Gastrocnemius medialis (tissue), 4 donors: ENCODE measurements around the gene RIOK2.

Experiments used
- POLR2A ChIP-seq, 2 donors: fragments of 450-650 bp; IDR thresholded peaks; one replicate each; pipeline ENCODE4 v1.6.1; 2017; ENCODE audit warnings: antibody characterized with exemption in 2 of 2, mild to moderate bottlenecking in 2 of 2, moderate library complexity in 2 of 2
- TF ChIP-seq, protein P1 (sequence below), 5 experiments: fragments of 450-650 bp in 3 of 5; fragments of 200-600 bp in 2 of 5; sonication (generic) in 2 of 5; IDR thresholded peaks in 4 of 5; conservative IDR thresholded peaks in 1 of 5; 1 replicate in 4 of 5; 2 replicates in 1 of 5; pipeline ENCODE4 v1.5.1; 2016 to 2019; ENCODE audit warnings: antibody characterized with exemption in 5 of 5, mild to moderate bottlenecking in 3 of 5, moderate library complexity in 3 of 5

DNA sequence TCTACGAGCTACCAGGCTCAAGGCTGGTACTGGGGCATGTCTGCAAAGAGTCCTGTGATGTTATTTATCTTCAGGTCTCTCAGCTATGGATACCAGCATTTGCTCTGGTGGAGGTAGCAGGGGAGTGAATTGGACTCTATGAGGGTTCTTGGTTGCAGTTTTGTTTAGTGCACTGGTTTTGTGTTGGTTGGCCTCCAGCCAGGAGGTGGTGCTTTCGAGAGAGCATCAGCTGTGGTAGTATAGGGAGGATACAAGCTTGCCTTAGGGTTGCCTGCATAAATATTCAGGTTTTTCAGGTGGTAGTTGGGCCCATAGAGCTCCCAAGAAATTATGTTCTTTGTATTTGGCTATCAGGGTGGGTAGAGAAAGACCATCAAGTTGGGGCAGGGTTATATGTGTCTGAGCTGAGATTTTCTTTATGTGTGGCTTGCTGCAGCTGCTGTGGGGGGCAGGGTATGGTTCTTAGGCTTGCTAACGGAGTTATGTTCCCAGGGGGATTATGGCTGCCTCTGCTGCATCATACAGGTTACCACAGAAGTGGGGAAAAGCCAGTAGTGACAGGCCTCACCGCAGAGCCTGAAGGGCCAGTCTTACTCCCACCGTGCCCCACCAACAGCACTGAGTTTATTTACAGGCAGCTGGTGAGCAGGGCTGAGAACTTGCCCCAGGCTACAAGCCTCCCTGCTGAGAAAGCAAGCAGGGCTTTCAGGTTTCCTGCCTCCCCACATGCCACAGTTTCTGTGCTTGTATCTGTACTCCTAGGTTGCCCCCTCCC lies 9.7 kb upstream of the RIOK2 start:
- TF ChIP-seq, protein P1, sequence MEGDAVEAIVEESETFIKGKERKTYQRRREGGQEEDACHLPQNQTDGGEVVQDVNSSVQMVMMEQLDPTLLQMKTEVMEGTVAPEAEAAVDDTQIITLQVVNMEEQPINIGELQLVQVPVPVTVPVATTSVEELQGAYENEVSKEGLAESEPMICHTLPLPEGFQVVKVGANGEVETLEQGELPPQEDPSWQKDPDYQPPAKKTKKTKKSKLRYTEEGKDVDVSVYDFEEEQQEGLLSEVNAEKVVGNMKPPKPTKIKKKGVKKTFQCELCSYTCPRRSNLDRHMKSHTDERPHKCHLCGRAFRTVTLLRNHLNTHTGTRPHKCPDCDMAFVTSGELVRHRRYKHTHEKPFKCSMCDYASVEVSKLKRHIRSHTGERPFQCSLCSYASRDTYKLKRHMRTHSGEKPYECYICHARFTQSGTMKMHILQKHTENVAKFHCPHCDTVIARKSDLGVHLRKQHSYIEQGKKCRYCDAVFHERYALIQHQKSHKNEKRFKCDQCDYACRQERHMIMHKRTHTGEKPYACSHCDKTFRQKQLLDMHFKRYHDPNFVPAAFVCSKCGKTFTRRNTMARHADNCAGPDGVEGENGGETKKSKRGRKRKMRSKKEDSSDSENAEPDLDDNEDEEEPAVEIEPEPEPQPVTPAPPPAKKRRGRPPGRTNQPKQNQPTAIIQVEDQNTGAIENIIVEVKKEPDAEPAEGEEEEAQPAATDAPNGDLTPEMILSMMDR (IDR thresholded peaks at IDR 0.05 in 4 of 5, conservative IDR thresholded peaks at IDR 0.05 in 1 of 5): no peak
- TF ChIP-seq POLR2A (IDR thresholded peaks at IDR 0.05): no peak
